ENCODE data around the gene C1orf53. TPM values are rescaled to one million over a fixed set of nuclear protein-coding genes. Genes with fewer than 3 reads are reported as not detected.
"Not testable (repeated sequence)": the region's sequence is repeated elsewhere in the genome, so short reads cannot be mapped to it uniquely, and the experiment has no call there.

C1orf53 gene
- under 1 TPM; 0.54 to 0.95 TPM for total RNA-seq

GRCh38 chr1:197902454-197903195, at the start of gene C1orf53:
Gene C1orf53, plus strand, starts transcription at chr1:197902630. Its CDS starts 20 bp downstream, at chr1:197902650.
- Mint-ChIP-seq H3K9me3 (no peaks in the 10 kb centered on the region), H3K36me3 (no peaks in the 10 kb centered on the region), H3K27ac (peak within 1 kb of the TSS; percentile 65), H3K4me1 (peaks cover 21% of the 10 kb centered on the region), H3K27me3 (peaks cover 61% of the 10 kb centered on the region), H3K4me3 (peak within 1 kb of the TSS; percentile 82)
- DNase-seq: peak; percentile 88

- H3K27ac Mint-ChIP-seq, H3K36me3 Mint-ChIP-seq, DNase-seq, H3K27me3 Mint-ChIP-seq, H3K4me3 Mint-ChIP-seq, H3K4me1 Mint-ChIP-seq, H3K9me3 Mint-ChIP-seq: not testable (repeated sequence)
These were observed 46.7 kb upstream of the C1orf53 start for GRCh38 chr1:197855751-197856150.

- Mint-ChIP-seq H3K4me1 (no peaks in the 10 kb centered on the region), H3K9me3 (peaks cover 3% of the 10 kb centered on the region), H3K4me3 (no peak overlapping the region), H3K27me3 (no peaks in the 10 kb centered on the region), H3K36me3 (no peaks in the 10 kb centered on the region), H3K27ac (no peak overlapping the region)
- DNase-seq: no peak
These were observed 45.0 kb upstream of the C1orf53 start for GRCh38 chr1:197857477-197857876.

- DNase-seq: no peak
- H3K27ac Mint-ChIP-seq: no peak overlapping the region
- H3K9me3 Mint-ChIP-seq: peaks cover 3% of the 10 kb centered on the region
- no peak overlapping the region for H3K4me3 Mint-ChIP-seq
- no peaks in the 10 kb centered on the region for H3K27me3 Mint-ChIP-seq
- no peaks in the 10 kb centered on the region for H3K36me3 Mint-ChIP-seq
- H3K4me1 Mint-ChIP-seq: no peaks in the 10 kb centered on the region
These were observed 43.4 kb upstream of the C1orf53 start for GRCh38 chr1:197859024-197859423.

- H3K4me3 Mint-ChIP-seq: no peak overlapping the region
- DNase-seq: no peak
- no peaks in the 10 kb centered on the region for H3K36me3 Mint-ChIP-seq
- H3K27me3 Mint-ChIP-seq: peaks cover 4% of the 10 kb centered on the region
- no peaks in the 10 kb centered on the region for H3K4me1 Mint-ChIP-seq
- H3K27ac Mint-ChIP-seq: no peak overlapping the region
- H3K9me3 Mint-ChIP-seq: no peaks in the 10 kb centered on the region
These were observed 40.2 kb upstream of the C1orf53 start for GRCh38 chr1:197862221-197862620.

GRCh38 chr1:197862671-197863070, 39.8 kb upstream of the C1orf53 start:
- DNase-seq: no peak
- H3K9me3 Mint-ChIP-seq: no peaks in the 10 kb centered on the region
- H3K4me1 Mint-ChIP-seq: no peaks in the 10 kb centered on the region
- no peaks in the 10 kb centered on the region for H3K36me3 Mint-ChIP-seq
- peaks cover 4% of the 10 kb centered on the region for H3K27me3 Mint-ChIP-seq
- no peak overlapping the region for H3K27ac Mint-ChIP-seq
- H3K4me3 Mint-ChIP-seq: no peak overlapping the region

- H3K4me1 Mint-ChIP-seq: no peaks in the 10 kb centered on the region
- H3K4me3 Mint-ChIP-seq: no peak overlapping the region
- no peak overlapping the region for H3K27ac Mint-ChIP-seq
- DNase-seq: no peak
- H3K27me3 Mint-ChIP-seq: peaks cover 4% of the 10 kb centered on the region
- H3K36me3 Mint-ChIP-seq: no peaks in the 10 kb centered on the region
- no peaks in the 10 kb centered on the region for H3K9me3 Mint-ChIP-seq
These were observed 36.6 kb upstream of the C1orf53 start for GRCh38 chr1:197865809-197866208.

GRCh38 chr1:197868751-197869489, 33.5 kb upstream of the C1orf53 start:
- H3K9me3 Mint-ChIP-seq: no peaks in the 10 kb centered on the region
- H3K36me3 Mint-ChIP-seq: no peaks in the 10 kb centered on the region
- H3K27ac Mint-ChIP-seq: no peak overlapping the region
- peak; percentile 11 for DNase-seq
- no peak overlapping the region for H3K4me3 Mint-ChIP-seq
- no peaks in the 10 kb centered on the region for H3K4me1 Mint-ChIP-seq
- H3K27me3 Mint-ChIP-seq: peaks cover 4% of the 10 kb centered on the region

- DNase-seq: no peak
- H3K9me3 Mint-ChIP-seq: no peaks in the 10 kb centered on the region
- H3K4me1 Mint-ChIP-seq: no peaks in the 10 kb centered on the region
- H3K27ac Mint-ChIP-seq: no peak overlapping the region
- peaks cover 4% of the 10 kb centered on the region for H3K27me3 Mint-ChIP-seq
- H3K4me3 Mint-ChIP-seq: no peak overlapping the region
- H3K36me3 Mint-ChIP-seq: no peaks in the 10 kb centered on the region
These were observed 32.8 kb upstream of the C1orf53 start for GRCh38 chr1:197869490-197870077.

GRCh38 chr1:197876894-197877293, 25.5 kb upstream of the C1orf53 start:
- H3K36me3 Mint-ChIP-seq: no peaks in the 10 kb centered on the region
- peaks cover 21% of the 10 kb centered on the region for H3K9me3 Mint-ChIP-seq
- H3K4me3 Mint-ChIP-seq: no peak overlapping the region
- peaks cover 5% of the 10 kb centered on the region for H3K27me3 Mint-ChIP-seq
- H3K4me1 Mint-ChIP-seq: no peaks in the 10 kb centered on the region
- H3K27ac Mint-ChIP-seq: no peak overlapping the region
- DNase-seq: no peak

- H3K9me3 Mint-ChIP-seq: peaks cover 21% of the 10 kb centered on the region
- not testable (repeated sequence) for H3K4me1 Mint-ChIP-seq, DNase-seq, H3K27ac Mint-ChIP-seq, H3K27me3 Mint-ChIP-seq, H3K36me3 Mint-ChIP-seq, H3K4me3 Mint-ChIP-seq
These were observed 22.0 kb upstream of the C1orf53 start for GRCh38 chr1:197880385-197880784.

- peaks cover 14% of the 10 kb centered on the region for H3K9me3 Mint-ChIP-seq
- DNase-seq, H3K36me3 Mint-ChIP-seq, H3K27me3 Mint-ChIP-seq, H3K4me3 Mint-ChIP-seq, H3K27ac Mint-ChIP-seq, H3K4me1 Mint-ChIP-seq: not testable (repeated sequence)
These were observed 20.2 kb upstream of the C1orf53 start for GRCh38 chr1:197882241-197882640.

- no peaks in the 10 kb centered on the region for H3K36me3 Mint-ChIP-seq
- no peaks in the 10 kb centered on the region for H3K9me3 Mint-ChIP-seq
- H3K4me1 Mint-ChIP-seq: no peaks in the 10 kb centered on the region
- DNase-seq: no peak
- H3K27me3 Mint-ChIP-seq: peaks cover 9% of the 10 kb centered on the region
- H3K27ac Mint-ChIP-seq: no peak overlapping the region
- no peak overlapping the region for H3K4me3 Mint-ChIP-seq
These were observed 18.3 kb upstream of the C1orf53 start for GRCh38 chr1:197884173-197884572.

GRCh38 chr1:197890936-197891335, 11.5 kb upstream of the C1orf53 start:
- H3K27me3 Mint-ChIP-seq: peaks cover 24% of the 10 kb centered on the region
- no peaks in the 10 kb centered on the region for H3K9me3 Mint-ChIP-seq
- DNase-seq: no peak

GRCh38 chr1:197892684-197893083, 9.7 kb upstream of the C1orf53 start:
- H3K27me3 Mint-ChIP-seq: peaks cover 34% of the 10 kb centered on the region
- H3K27ac Mint-ChIP-seq: no peak overlapping the region
- no peak overlapping the region for H3K4me3 Mint-ChIP-seq
- H3K9me3 Mint-ChIP-seq: no peaks in the 10 kb centered on the region
- H3K36me3 Mint-ChIP-seq: no peaks in the 10 kb centered on the region
- H3K4me1 Mint-ChIP-seq: no peaks in the 10 kb centered on the region
- DNase-seq: no peak

More at GRCh38 chr1:197890936-197891335, 11.5 kb upstream of the C1orf53 start:
- Mint-ChIP-seq H3K4me3 (no peak overlapping the region), H3K36me3 (no peaks in the 10 kb centered on the region), H3K4me1 (no peaks in the 10 kb centered on the region), H3K27ac (no peak overlapping the region)

All from activated naive CD8-positive, alpha-beta T cell treated with anti-CD3 and anti-CD28 coated beads for 36 hours (primary cell).